HT-29 (cell line): Measurements from ENCODE around the gene LRP1B. TPM values are rescaled to one million over a fixed set of nuclear protein-coding genes. Genes with fewer than 3 reads are reported as not detected.
"Not testable (repeated sequence)": the region's sequence is repeated elsewhere in the genome, so short reads cannot be mapped to it uniquely, and the experiment has no call there.

ENCODE experiments used
- DNase-seq: peaks from one replicate; pipeline ENCODE4 v3.0.0-alpha.2; 2015; ENCODE audit warnings: low spot score
- total RNA-seq: library from RNA; depleted of rRNA; stranded (reverse); fragments of >200 nt; shearing (Covaris generic); gene quantifications from 2 replicates; pipeline ENCODE4 v1.2.3, GENCODE V29; 2014

Gene LRP1B
- total RNA-seq, 1 experiment from 2014 or later: not detected

GRCh38 chr2:140714586-140714985 lies 1416.2 kb downstream of the LRP1B start:
- DNase-seq: no peak

- DNase-seq: no peak
These were observed 1418.9 kb downstream of the LRP1B start for GRCh38 chr2:140711867-140712266.

GRCh38 chr2:140701726-140702125 lies 1429.1 kb downstream of the LRP1B start:
- no peak for DNase-seq

GRCh38 chr2:140698636-140699035 lies 1432.2 kb downstream of the LRP1B start:
- DNase-seq: no peak

- peak; percentile 15 for DNase-seq
These were observed 1434.4 kb downstream of the LRP1B start for GRCh38 chr2:140696449-140696848.

- peak; percentile 11 for DNase-seq
These were observed 1435.7 kb downstream of the LRP1B start for GRCh38 chr2:140695155-140695554.

GRCh38 chr2:140687825-140688224 lies 1443.0 kb downstream of the LRP1B start:
- no peak for DNase-seq

GRCh38 chr2:140683658-140684057 lies 1447.2 kb downstream of the LRP1B start:
- DNase-seq: no peak

- no peak for DNase-seq
These were observed 1450.0 kb downstream of the LRP1B start for GRCh38 chr2:140680862-140681261.

GRCh38 chr2:140679752-140680151 lies 1451.1 kb downstream of the LRP1B start:
- no peak for DNase-seq

- no peak for DNase-seq
These were observed 1460.9 kb downstream of the LRP1B start for GRCh38 chr2:140669911-140670310.

GRCh38 chr2:140667203-140667602 lies 1463.6 kb downstream of the LRP1B start:
- DNase-seq: no peak

GRCh38 chr2:140662504-140662903 lies 1468.3 kb downstream of the LRP1B start:
- DNase-seq: no peak

GRCh38 chr2:140658760-140659692 lies 1471.8 kb downstream of the LRP1B start:
- DNase-seq: no peak

- DNase-seq: no peak
These were observed 1473.2 kb downstream of the LRP1B start for GRCh38 chr2:140657657-140658056.

- no peak for DNase-seq
These were observed 1476.3 kb downstream of the LRP1B start for GRCh38 chr2:140654565-140654964.

- no peak for DNase-seq
These were observed 1480.0 kb downstream of the LRP1B start for GRCh38 chr2:140650825-140651224.

GRCh38 chr2:140650134-140650533 lies 1480.7 kb downstream of the LRP1B start:
- not testable (repeated sequence) for DNase-seq

GRCh38 chr2:140648393-140648792 lies 1482.4 kb downstream of the LRP1B start:
- no peak for DNase-seq

GRCh38 chr2:140643761-140644187 lies 1487.0 kb downstream of the LRP1B start:
- no peak for DNase-seq

- no peak for DNase-seq
These were observed 1489.7 kb downstream of the LRP1B start for GRCh38 chr2:140641163-140641562.

GRCh38 chr2:140639628-140640027 lies 1491.2 kb downstream of the LRP1B start:
- no peak for DNase-seq

- no peak for DNase-seq
These were observed 1500.3 kb downstream of the LRP1B start for GRCh38 chr2:140630557-140630956.
